ENCODE results near the gene RPS19.
"Not testable (repeated sequence)": the region's sequence is repeated elsewhere in the genome, so short reads cannot be mapped to it uniquely, and the experiment has no call there.

Gene RPS19

GRCh38 chr19:41860419-41861115 lies 512 bp downstream of the RPS19 start:
- DNase-seq (ENCODE audit: low read depth) = no peak

- DNase-seq (ENCODE audit: low read depth) = no peak
Observed at GRCh38 chr19:41861116-41861768, 1.2 kb downstream of the RPS19 start.

DNA sequence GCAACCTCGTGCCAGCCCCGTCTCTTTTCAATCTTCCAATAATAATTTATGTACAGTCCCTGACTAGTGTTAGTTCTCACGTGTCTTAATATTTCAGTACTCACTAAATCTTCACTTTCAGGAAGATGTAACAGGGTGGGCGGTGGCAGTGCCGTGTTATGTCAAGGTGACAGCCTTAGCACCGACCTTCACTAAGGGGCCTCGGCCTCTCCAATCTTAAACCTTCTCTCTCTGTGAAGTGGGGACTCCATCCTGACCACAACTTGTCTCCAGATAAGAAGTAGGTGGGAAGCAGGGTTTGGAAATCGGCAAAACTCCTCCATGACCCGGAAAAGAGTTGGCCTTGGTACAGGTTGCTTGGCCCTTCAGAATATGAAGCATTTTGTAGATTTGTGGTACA lies 1.8 kb downstream of the RPS19 start:
- DNase-seq (ENCODE audit: low read depth) = no peak

- DNase-seq (ENCODE audit: low read depth) = no peak
Observed at GRCh38 chr19:41862445-41862986, 2.5 kb downstream of the RPS19 start.

- DNase-seq (ENCODE audit: low read depth) = no peak
Observed at GRCh38 chr19:41863209-41863931, 3.3 kb downstream of the RPS19 start.

DNA sequence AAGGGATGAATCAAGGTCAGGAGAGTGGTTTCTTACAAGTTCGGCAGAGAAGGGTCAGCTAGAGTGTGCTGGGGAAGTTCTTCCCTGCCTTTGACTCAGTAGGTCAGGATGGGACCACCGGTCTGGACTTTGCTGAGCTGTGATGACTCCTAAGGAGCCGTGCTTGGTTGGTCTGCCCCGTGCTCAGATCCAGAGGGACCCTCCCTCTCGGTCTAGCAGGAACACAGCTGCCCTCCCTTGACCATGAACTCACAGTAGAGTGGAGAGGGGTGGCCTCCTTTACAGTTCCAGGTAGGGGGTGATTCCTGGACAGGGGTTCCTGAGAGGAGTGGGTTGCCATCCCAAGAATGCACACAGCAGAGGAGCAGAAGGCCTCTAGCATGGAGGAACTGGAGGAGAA lies 4.3 kb downstream of the RPS19 start:
- no peak for DNase-seq (ENCODE audit: low read depth)

GRCh38 chr19:41866284-41866683 lies 6.2 kb downstream of the RPS19 start:
- DNase-seq (ENCODE audit: low read depth) = no peak

GRCh38 chr19:41868120-41868988 lies 8.3 kb downstream of the RPS19 start:
- DNase-seq (ENCODE audit: low read depth) = no peak

- DNase-seq (ENCODE audit: low read depth) = no peak
Observed at GRCh38 chr19:41868989-41869300, 8.9 kb downstream of the RPS19 start.

- DNase-seq (ENCODE audit: low read depth) = no peak
Observed at GRCh38 chr19:41869374-41869955, 9.4 kb downstream of the RPS19 start.

GRCh38 chr19:41870401-41870873 lies 10.4 kb downstream of the RPS19 start:
- DNase-seq (ENCODE audit: low read depth) = peak; percentile 37

DNA sequence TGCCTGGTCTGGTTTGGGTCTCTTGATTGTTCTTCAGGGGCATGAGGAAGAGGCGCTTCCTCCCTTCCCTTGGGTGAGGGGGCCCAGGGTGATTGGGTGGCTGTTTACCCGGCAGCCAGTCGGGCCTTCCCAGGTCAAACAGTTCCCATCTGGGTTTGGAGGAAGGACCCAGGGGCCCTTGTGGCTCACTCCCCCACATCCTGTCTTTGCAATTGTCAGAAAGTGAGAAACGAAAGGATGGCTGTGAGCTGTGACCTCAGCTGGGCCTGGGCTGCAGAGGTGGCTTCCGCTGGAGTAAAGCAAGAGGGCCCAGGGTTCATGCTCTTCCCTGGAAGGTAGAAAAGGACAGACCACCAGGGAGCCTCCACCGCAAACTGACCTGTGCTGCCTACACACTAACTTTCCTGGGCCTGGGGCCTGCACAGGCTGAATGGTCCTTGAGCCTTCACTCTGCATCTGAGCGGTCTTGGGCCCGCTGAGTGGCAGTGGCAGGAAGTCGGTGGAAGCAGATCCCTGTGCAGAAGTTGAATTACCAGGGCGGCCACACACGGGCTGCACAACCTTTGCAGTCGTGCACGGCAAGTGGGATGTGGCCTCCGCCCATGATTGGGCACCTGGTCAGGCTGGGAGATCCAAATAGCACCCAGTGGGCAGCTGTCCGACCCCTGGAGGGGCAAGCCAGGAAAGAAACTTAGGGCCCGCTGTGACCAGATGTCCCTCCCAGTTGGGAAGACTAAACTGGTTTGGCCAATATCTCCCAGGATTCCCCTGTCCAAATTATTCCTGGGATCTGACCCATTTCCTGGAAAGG lies 11.7 kb downstream of the RPS19 start:
- DNase-seq (ENCODE audit: low read depth) = no peak

DNA sequence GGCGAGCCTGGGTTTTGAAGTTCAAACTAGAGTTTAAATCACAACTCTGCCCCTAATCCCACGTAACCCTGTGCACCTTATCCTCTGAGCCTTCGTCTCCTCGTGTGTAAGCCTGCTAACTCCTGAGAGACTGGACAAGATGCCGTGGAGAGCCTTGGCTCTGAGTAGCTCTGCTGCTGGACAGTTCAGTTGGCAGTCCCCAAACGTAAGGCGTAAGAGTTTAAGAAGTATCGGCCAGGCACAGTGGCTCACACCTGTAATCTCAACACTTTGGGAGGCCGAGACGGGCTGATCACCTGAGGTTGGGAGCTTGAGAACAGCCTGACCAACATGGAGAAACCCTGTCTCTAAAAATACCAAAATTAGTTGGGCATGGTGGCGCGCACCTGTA lies 12.3 kb downstream of the RPS19 start:
- DNase-seq (ENCODE audit: low read depth) = no peak

DNA sequence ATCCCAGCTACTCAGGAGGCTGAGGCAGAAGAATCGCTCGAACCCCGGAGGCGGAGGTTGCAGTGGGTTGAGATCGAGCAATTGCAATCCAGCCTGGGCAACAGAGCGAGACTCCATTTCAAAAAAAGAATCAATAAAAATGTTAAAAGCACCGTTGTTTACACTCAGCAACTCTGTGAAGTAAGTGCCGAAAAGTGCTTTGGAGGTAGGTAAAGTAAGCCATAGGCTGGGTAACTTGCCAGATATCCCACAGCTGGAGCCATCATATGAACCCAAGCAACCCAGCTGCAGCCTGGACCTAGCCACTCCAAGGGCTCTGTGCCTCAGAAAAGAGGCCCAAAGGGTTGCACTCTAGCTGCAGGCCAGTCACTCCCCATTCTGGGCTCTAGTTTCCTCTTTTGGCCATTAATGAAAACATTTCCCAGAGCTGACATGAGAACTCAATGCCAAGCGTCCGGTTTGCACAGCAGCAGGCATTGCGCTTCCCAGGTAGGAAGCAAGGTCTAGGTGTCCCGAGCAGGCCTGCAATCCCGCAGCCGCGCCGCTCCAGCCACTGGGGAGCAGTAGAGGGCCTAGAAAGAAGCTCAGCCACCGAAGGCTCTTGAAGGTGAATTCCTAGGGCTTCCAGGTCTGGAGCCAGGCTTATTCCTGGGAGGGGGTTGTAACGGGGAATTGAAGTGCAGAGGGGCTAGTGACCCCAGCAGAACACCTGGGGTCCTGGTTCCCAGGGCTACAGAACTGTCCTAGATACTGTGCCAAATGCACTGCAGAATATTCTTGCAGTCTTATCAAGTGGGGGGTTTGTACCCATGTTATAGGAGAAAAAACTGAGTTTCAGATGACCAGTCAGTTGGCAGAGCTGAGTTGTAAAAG lies 13.0 kb downstream of the RPS19 start:
- DNase-seq (ENCODE audit: low read depth) = peak; percentile 58

DNA sequence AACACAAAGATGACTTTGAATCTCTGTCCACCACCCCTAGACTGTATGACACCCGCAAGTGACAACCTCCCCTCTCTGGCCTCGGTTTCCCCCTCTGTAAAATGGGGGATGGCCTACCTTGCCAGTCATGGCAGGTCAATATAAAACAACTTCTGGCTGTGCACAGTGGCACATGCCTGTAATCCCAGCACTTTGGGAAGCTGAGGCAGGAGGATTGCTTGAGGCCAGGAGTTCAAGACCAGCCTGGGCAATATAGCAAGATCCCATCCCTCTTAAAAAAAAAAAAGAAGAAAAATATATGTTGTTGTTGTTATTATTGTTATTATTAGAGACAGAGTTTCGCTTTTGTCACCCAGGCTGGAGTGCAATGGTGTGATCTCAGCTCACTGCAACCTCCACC lies 15.9 kb downstream of the RPS19 start:
- not testable (repeated sequence) for DNase-seq (ENCODE audit: low read depth)

- no peak for DNase-seq (ENCODE audit: low read depth)
Observed at GRCh38 chr19:41876847-41877832, 17.1 kb downstream of the RPS19 start, which contains the start of gene CD79A. CD79A (plus strand) TSS chr19:41877279; CDS start chr19:41877305, 26 bp downstream.

DNA sequence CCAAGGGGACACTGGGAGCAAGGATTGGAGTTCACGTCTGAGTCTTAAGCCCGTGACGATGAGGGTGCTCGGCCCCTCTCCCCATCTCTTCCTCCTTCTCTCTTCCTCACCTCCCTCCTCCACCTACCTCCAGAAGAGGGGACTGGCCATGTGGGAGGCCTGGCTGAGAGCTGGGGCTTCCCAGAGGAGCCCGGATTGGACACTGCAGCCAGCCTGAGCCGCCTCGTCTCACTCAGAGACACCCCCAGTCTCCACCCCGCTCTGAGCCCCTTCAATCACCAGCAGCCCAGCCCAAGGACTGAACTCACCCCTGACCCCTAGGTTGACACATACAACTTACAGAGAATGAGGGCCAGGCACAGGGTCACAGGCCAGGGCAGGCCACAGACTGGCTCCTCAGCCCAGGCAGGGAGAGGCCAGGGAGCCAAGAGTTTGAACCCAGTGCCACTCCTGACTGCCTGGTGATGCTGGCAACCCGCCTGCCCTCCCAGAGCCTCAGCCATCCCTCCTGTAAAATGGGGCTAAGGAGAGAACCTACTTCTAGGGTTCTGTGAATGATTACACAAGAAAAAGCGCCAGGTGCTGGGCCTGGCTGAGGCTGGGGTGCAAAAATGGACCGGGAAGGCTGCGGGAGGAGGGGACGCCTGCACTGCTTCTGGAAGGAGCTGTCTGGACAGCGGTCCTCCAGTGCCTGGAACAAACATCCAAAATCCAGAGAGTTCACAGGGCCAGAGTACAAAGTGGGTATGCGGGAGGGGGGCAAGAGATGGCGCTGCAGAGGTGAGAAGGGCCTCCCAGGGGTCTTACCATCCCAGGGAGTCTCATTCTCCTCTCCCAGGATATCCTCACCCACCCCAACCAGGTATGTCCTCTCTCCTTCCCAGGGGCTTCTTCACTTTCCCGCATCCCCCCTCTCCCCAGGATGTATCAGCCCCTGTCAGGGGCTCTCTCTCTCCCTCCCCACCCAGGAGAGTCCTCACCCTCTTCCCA lies 18.2 kb downstream of the RPS19 start:
- no peak for DNase-seq (ENCODE audit: low read depth)
